ENCODE data around the gene F7. TPM values are rescaled to one million over a fixed set of nuclear protein-coding genes. Genes with fewer than 3 reads are reported as not detected.

Gene F7
- total RNA-seq, 1 experiment from 2014 or later = 0.26 TPM

- DNase-seq (ENCODE audit: low spot score) = no peak
- Mint-ChIP-seq H3K4me1 (peaks cover 14% of the 10 kb centered on the region), H3K36me3 (peaks cover 6% of the 10 kb centered on the region), H3K4me3 (no peak overlapping the region), H3K27ac (no peak overlapping the region), H3K9me3 (no peaks in the 10 kb centered on the region), H3K27me3 (ENCODE audit: low read depth) (no peaks in the 10 kb centered on the region)
- TF ChIP-seq EMX1 (CRISPR knock-in tag; IDR thresholded peaks at IDR 0.05) = no peak
- no peak for TF ChIP-seq RELA (CRISPR knock-in tag; IDR thresholded peaks at IDR 0.05; ENCODE audit: borderline replicate concordance)
- TF ChIP-seq ZNF416 (CRISPR knock-in tag; IDR thresholded peaks at IDR 0.05) = no peak
- no peak for TF ChIP-seq FOXJ3 (CRISPR knock-in tag; IDR thresholded peaks at IDR 0.05; ENCODE audit: borderline replicate concordance)
- TF ChIP-seq, protein P1, sequence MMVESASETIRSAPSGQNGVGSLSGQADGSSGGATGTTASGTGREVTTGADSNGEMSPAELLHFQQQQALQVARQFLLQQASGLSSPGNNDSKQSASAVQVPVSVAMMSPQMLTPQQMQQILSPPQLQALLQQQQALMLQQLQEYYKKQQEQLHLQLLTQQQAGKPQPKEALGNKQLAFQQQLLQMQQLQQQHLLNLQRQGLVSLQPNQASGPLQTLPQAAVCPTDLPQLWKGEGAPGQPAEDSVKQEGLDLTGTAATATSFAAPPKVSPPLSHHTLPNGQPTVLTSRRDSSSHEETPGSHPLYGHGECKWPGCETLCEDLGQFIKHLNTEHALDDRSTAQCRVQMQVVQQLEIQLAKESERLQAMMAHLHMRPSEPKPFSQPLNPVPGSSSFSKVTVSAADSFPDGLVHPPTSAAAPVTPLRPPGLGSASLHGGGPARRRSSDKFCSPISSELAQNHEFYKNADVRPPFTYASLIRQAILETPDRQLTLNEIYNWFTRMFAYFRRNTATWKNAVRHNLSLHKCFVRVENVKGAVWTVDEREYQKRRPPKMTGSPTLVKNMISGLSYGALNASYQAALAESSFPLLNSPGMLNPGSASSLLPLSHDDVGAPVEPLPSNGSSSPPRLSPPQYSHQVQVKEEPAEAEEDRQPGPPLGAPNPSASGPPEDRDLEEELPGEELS (CRISPR knock-in tag; IDR thresholded peaks at IDR 0.05) = no peak
- TF ChIP-seq E2F4 (CRISPR knock-in tag; IDR thresholded peaks at IDR 0.05; ENCODE audit: borderline replicate concordance, low read depth) = no peak
- TF ChIP-seq, protein P2, sequence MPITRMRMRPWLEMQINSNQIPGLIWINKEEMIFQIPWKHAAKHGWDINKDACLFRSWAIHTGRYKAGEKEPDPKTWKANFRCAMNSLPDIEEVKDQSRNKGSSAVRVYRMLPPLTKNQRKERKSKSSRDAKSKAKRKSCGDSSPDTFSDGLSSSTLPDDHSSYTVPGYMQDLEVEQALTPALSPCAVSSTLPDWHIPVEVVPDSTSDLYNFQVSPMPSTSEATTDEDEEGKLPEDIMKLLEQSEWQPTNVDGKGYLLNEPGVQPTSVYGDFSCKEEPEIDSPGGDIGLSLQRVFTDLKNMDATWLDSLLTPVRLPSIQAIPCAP (CRISPR knock-in tag; IDR thresholded peaks at IDR 0.05) = no peak
- no peak for TF ChIP-seq NR3C1 (CRISPR knock-in tag; conservative IDR thresholded peaks at IDR 0.05; ENCODE audit: low read depth)
- TF ChIP-seq ATF1 (CRISPR knock-in tag; IDR thresholded peaks at IDR 0.05) = no peak
- no peak for TF ChIP-seq MLX (CRISPR knock-in tag; IDR thresholded peaks at IDR 0.05)
- no peak for TF ChIP-seq KAT7 (CRISPR knock-in tag; IDR thresholded peaks at IDR 0.05; ENCODE audit: borderline replicate concordance)
- ChIA-PET POLR2A (no interaction called here), CTCF (no interaction called here)
- no peak for ATAC-seq
Measured at GRCh38 chr13:113087923-113088690, 17.5 kb upstream of the F7 start.

DNA sequence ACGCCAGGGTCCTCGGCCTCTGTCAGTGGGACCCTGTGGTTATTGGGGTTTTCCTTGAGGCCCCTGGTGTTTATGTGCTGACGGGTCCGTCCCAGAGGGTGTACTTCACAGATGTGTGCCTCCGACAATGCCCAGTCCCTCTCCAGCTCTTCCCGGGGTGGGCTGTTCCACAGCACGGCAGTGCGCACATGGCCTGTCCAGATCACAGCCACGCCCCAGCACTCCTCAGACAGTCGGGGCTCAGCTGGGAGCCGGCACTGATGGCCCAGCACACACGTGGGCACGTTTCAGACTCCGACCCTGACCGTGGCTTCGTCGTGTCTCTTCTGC lies 16.9 kb upstream of the F7 start:
- H3K4me3 Mint-ChIP-seq = no peak overlapping the region
- no peak for DNase-seq (ENCODE audit: low spot score)
- no peaks in the 10 kb centered on the region for H3K9me3 Mint-ChIP-seq
- no peak overlapping the region; the same call in 1 of the 2 replicates for H3K27ac Mint-ChIP-seq
- H3K4me1 Mint-ChIP-seq = peaks cover 14% of the 10 kb centered on the region
- POLR2A ChIA-PET = no interaction called here
- TF ChIP-seq FOXP1 (CRISPR knock-in tag; IDR thresholded peaks at IDR 0.05; ENCODE audit: borderline replicate concordance) (no peak), ZNF317 (CRISPR knock-in tag; IDR thresholded peaks at IDR 0.05; ENCODE audit: borderline replicate concordance, low read depth) (no peak), ZSCAN18 (CRISPR knock-in tag; IDR thresholded peaks at IDR 0.05) (no peak), CDX4 (CRISPR knock-in tag; IDR thresholded peaks at IDR 0.05; ENCODE audit: borderline replicate concordance) (no peak), ZNF671 (CRISPR knock-in tag; IDR thresholded peaks at IDR 0.05) (no peak)
- ATAC-seq = no peak
- no peaks in the 10 kb centered on the region for H3K27me3 Mint-ChIP-seq (ENCODE audit: low read depth)
- CTCF ChIA-PET = interaction anchor here (2.3 to 3.0 kb wide), 2 partner anchors 35 to 38 kb away, joined by 8 to 14 read pairs; partner anchors contain the start of gene F10
- peaks cover 6% of the 10 kb centered on the region for H3K36me3 Mint-ChIP-seq

Data from WTC11 (cell line).